ENCODE data around the gene ARMCX4. TPM values are rescaled to one million over a fixed set of nuclear protein-coding genes. Genes with fewer than 3 reads are reported as not detected.
"Not testable (repeated sequence)": the region's sequence is repeated elsewhere in the genome, so short reads cannot be mapped to it uniquely, and the experiment has no call there.

The ARMCX4 gene
- total RNA-seq, 1 donor = 11.2 TPM

- DNase-seq (ENCODE audit: low read depth) = no peak
- TF ChIP-seq CTCF (IDR thresholded peaks at IDR 0.05; ENCODE audit: insufficient read depth, low read depth, low read length) = no peak
Measured at GRCh38 chrX:101491943-101492342, 6.7 kb downstream of the ARMCX4 start.

GRCh38 chrX:101493225-101493624 lies 8.0 kb downstream of the ARMCX4 start:
- TF ChIP-seq CTCF (IDR thresholded peaks at IDR 0.05; ENCODE audit: insufficient read depth, low read depth, low read length) = no peak
- H3K4me3 ChIP-seq (ENCODE audit: low read depth, low read length) = no peak overlapping the region
- DNase-seq (ENCODE audit: low read depth) = no peak

More at GRCh38 chrX:101491943-101492342, 6.7 kb downstream of the ARMCX4 start:
- no peak overlapping the region for H3K4me3 ChIP-seq (ENCODE audit: low read depth, low read length)

GRCh38 chrX:101502929-101503328 lies 17.7 kb downstream of the ARMCX4 start:
- not testable (repeated sequence) for DNase-seq (ENCODE audit: low read depth); H3K4me3 ChIP-seq (ENCODE audit: low read depth, low read length)

GRCh38 chrX:101507372-101507771 lies 22.1 kb downstream of the ARMCX4 start:
- TF ChIP-seq CTCF (IDR thresholded peaks at IDR 0.05; ENCODE audit: insufficient read depth, low read depth, low read length) = no peak
- no peak overlapping the region for H3K4me3 ChIP-seq (ENCODE audit: low read depth, low read length)
- no peak for DNase-seq (ENCODE audit: low read depth)

GRCh38 chrX:101507986-101508385 lies 22.7 kb downstream of the ARMCX4 start:
- no peak for TF ChIP-seq CTCF (IDR thresholded peaks at IDR 0.05; ENCODE audit: insufficient read depth, low read depth, low read length)
- DNase-seq (ENCODE audit: low read depth) = no peak
- H3K4me3 ChIP-seq (ENCODE audit: low read depth, low read length) = no peak overlapping the region

GRCh38 chrX:101530944-101531343 lies 45.7 kb downstream of the ARMCX4 start:
- no peak overlapping the region for H3K4me3 ChIP-seq (ENCODE audit: low read depth, low read length)
- no peak for DNase-seq (ENCODE audit: low read depth)
- TF ChIP-seq CTCF (IDR thresholded peaks at IDR 0.05; ENCODE audit: insufficient read depth, low read depth, low read length) = no peak

Other genes starting within 250 kb of the ARMCX4 start
- gene TAF7L, start 194.1 kb upstream of the ARMCX4 start, total RNA-seq = 0.32 and 1.3 TPM in 2 replicates
- 2.9 and 3.9 TPM in 2 replicates for gene TIMM8A, start 136.7 kb upstream of the ARMCX4 start, total RNA-seq
- gene BTK, start 99.3 kb upstream of the ARMCX4 start, total RNA-seq = not detected in 2 replicates
- 103 and 132 TPM in 2 replicates for gene RPL36A, start 94.4 kb upstream of the ARMCX4 start, total RNA-seq
- gene GLA, start 77.5 kb upstream of the ARMCX4 start, total RNA-seq = 31.2 and 45.8 TPM in 2 replicates
- gene HNRNPH2, start 77.2 kb upstream of the ARMCX4 start, total RNA-seq = 57.3 and 74.7 TPM in 2 replicates
- gene ARMCX1, start 65.1 kb downstream of the ARMCX4 start, total RNA-seq = 32.5 and 41.9 TPM in 2 replicates
- 26.1 and 38.4 TPM in 2 replicates for gene ARMCX6, start 132.5 kb downstream of the ARMCX4 start, total RNA-seq
- gene ARMCX3, start 137.7 kb downstream of the ARMCX4 start, total RNA-seq = 42.8 and 65.6 TPM in 2 replicates
- 63.8 and 76.4 TPM in 2 replicates for gene ARMCX2, start 174.4 kb downstream of the ARMCX4 start, total RNA-seq